Adipocyte (in vitro differentiated cells): ENCODE measurements around the gene ATXN1.

Experiments
- DNase-seq: peaks from one replicate; pipeline ENCODE4 v3.0.0-alpha.2; 2015; ENCODE audit warnings: low read depth
- H3K27me3 ChIP-seq: replicated peaks from 2 replicates; pipeline ENCODE4 v1.7.0; 2013; ENCODE audit warnings: mild to moderate bottlenecking, low read length, moderate library complexity; ENCODE audit not compliant: control insufficient read depth, insufficient read depth
- H3K36me3 ChIP-seq: 2 replicates; pipeline ENCODE4 v1.7.0; 2013; ENCODE audit warnings: low read length, mild to moderate bottlenecking, moderate library complexity; ENCODE audit not compliant: control insufficient read depth, insufficient read depth, severe bottlenecking
- H3K4me1 ChIP-seq: 2 replicates; pipeline ENCODE4 v1.7.0; 2013; ENCODE audit warnings: mild to moderate bottlenecking, low read length, moderate library complexity; ENCODE audit not compliant: control insufficient read depth, insufficient read depth
- H3K4me3 ChIP-seq: 2 replicates; pipeline ENCODE4 v1.7.0; 2013; ENCODE audit warnings: mild to moderate bottlenecking, low read length, moderate library complexity
- H3K9ac ChIP-seq: 2 replicates; pipeline ENCODE4 v1.7.0; 2013; ENCODE audit warnings: mild to moderate bottlenecking, low read length, moderate library complexity
- H3K9me3 ChIP-seq: 2 replicates; pipeline ENCODE4 v1.7.0; 2013; ENCODE audit warnings: mild to moderate bottlenecking, low read length, moderate library complexity; ENCODE audit not compliant: control insufficient read depth

The ATXN1 gene

DNA sequence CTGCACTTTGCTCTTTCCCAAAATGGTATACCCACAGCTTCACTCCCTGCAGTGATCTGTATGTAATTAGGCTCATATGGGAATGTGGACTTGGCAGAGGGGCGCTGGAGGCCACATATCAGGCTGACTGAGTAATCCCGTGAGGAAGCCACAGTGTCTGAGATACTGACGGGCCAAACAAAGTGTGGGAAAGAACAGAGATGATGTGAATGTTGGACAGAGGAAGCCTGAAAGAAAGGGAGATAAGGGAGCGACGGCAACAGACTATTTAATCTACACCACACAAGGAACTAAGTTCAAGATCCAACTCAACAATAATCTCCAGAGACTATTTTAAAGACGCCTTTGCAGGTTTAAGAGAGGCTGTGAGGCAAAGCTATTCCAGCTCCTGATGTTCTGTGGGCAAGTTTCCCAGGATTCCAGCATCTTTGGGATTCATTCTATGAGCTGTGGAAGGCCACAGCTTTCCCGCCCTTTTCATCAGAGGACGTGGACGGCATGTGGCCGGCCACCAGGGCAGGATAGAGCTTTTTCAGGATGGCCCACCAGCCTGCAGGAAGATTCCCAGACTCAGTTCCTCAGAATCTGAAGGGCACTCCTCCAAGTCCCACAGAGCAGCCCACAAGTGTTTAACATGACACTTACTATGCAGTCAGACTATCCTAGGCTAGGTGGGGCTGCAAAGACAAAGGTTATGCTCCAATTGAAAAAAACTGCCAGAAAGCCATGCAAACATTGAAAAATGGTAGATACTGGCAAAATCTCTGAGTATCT is 237.5 kb downstream of the ATXN1 start:
- Histone ChIP-seq H3K4me3 (no peak overlapping the region), H3K9ac (no peak overlapping the region), H3K36me3 (peaks cover 3% of the 10 kb centered on the region), H3K9me3 (no peaks in the 10 kb centered on the region), H3K4me1 (peaks cover 11% of the 10 kb centered on the region), H3K27me3 (no peaks in the 10 kb centered on the region)
- DNase-seq: peak; percentile 84

DNA sequence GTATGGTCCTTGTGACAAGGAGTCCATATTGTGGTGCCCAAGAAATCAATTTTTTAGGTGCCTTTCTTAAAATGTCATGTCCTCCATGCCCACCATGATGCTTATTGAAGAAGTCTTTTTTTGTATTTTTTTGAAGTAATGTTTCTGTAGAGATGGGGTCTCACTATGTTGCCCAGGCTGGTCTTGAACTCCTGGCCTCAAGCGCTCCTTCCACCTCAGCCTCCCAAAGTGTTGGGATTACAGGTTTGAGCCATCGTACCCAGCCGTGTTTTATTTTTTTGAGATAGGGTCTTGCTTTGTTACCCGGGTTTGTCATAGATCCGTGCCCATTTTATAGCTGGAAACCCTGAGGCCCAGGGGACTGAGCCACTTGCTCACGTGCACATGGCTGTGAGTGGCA is 238.3 kb downstream of the ATXN1 start:
- no peak overlapping the region for H3K4me3 ChIP-seq
- no peaks in the 10 kb centered on the region for H3K9me3 ChIP-seq
- no peaks in the 10 kb centered on the region for H3K27me3 ChIP-seq
- H3K36me3 ChIP-seq: peaks cover 3% of the 10 kb centered on the region
- H3K4me1 ChIP-seq: peaks cover 11% of the 10 kb centered on the region
- no peak for DNase-seq
- no peak overlapping the region for H3K9ac ChIP-seq

DNA sequence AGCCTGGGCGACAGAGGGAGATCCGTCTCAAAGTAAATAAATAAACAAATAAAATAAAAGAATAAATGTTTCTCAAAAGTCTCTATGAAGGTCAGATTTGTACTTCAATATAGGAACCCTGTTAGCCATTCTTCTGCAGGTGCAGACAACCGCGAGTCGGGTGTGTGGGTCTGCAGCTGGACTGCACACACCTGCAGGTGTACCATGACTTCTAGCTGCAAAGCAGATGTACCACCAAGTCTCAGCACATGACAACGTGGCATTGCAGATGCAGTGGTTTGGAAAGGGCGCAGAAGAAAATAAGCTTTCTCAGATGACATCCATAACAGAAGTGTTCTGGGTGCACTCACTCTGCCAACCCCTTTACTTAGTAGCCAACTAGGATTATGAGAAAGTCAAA is 239.7 kb downstream of the ATXN1 start:
- H3K4me1 ChIP-seq: peaks cover 11% of the 10 kb centered on the region
- no peak overlapping the region for H3K4me3 ChIP-seq
- peaks cover 3% of the 10 kb centered on the region for H3K36me3 ChIP-seq
- H3K9ac ChIP-seq: no peak overlapping the region
- no peaks in the 10 kb centered on the region for H3K27me3 ChIP-seq
- no peaks in the 10 kb centered on the region for H3K9me3 ChIP-seq
- no peak for DNase-seq

DNA sequence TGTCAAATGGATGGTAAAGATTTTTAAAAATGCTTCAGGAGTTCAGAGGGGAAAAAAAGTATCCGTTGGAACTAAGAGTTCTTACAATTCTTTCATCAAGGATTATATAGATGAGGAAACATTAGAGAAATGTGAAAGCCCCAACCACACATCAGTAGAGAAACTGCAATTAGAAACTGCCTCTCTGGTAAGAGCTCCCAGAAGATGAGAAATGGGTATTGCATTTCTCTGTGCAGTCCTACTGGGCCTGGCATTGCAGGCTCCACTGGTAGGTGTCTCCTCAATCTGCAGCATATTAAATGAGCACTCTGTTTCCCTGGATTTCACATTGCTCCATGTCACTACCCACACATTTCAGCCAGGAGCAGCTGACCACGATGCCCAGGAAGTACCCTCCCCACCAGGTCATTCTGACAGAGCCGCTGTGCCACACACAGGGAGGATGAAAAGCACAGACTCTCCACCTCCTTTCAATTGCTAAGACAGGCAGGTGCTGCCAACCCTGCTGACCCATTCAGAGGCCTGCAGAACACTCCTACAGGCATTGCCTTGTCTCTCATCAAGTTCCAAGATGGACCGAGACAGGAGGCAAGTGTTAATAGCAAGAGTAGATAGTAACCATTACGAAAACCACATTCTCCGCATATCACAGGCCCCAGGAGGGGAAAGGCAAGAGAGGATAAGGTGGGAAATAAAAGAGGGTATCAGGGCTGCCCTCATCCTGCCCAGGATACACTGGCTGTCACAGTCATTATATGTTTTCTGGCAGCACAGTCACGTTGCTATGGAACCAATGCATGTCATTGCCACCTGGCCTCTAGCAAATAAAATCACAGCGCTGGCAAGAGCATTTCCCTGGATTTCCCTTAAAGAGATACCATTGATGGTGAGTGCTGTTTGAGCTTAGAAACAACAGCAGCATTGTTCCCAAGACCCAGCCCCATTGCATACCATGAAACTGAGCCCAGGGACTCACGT is 241.7 kb downstream of the ATXN1 start:
- H3K4me1 ChIP-seq: peaks cover 11% of the 10 kb centered on the region
- no peak overlapping the region for H3K9ac ChIP-seq
- H3K27me3 ChIP-seq: no peaks in the 10 kb centered on the region
- no peak for DNase-seq
- H3K4me3 ChIP-seq: no peak overlapping the region
- no peaks in the 10 kb centered on the region for H3K9me3 ChIP-seq
- peaks cover 3% of the 10 kb centered on the region for H3K36me3 ChIP-seq

DNA sequence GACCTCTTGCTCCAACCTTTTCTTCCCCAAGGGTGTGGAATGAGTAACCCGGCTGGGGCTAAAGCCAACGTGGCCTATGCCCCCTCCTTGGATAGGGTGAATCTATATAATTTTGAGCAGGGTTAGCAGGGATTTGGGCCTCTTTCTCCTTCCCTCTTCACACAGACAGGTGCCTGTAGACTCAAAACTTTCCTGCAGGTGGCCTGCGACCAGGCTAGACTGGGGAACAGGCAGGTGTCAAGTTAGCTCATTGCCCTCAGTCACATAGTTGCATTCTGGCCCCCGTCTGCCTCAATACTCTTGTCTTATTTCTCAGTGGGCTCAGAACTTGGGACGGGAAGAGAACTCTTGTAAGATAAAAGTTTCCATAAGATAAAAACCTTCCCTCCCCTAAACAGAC is 243.0 kb downstream of the ATXN1 start:
- DNase-seq: no peak
- H3K4me1 ChIP-seq: peaks cover under 1% of the 10 kb centered on the region
- H3K9ac ChIP-seq: no peak overlapping the region
- peaks cover 3% of the 10 kb centered on the region for H3K36me3 ChIP-seq
- no peak overlapping the region for H3K4me3 ChIP-seq
- H3K9me3 ChIP-seq: no peaks in the 10 kb centered on the region
- H3K27me3 ChIP-seq: no peaks in the 10 kb centered on the region

DNA sequence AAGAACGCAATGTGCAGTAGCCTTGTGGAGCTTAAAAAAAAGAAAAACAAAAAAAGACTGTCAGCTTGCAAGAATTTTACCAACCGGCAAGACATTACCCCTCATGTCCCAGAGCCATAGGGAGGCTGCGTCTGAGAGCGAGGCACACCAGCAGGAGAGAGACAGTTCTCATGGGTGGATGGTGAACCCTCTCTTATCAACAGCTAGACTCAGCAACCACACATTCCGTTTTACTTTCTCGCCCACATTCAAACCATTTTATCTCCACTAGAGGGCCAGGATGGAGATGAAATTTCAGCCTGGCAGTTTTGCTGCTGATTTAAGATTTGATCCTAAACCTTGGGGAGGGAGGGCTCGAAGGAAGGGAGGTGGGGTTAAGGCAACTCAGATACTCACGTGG is 247.0 kb downstream of the ATXN1 start:
- DNase-seq: peak; percentile 67
- Histone ChIP-seq H3K27me3 (no peaks in the 10 kb centered on the region), H3K4me3 (no peak overlapping the region), H3K4me1 (no peaks in the 10 kb centered on the region), H3K9me3 (no peaks in the 10 kb centered on the region), H3K9ac (no peak overlapping the region), H3K36me3 (no peaks in the 10 kb centered on the region)

DNA sequence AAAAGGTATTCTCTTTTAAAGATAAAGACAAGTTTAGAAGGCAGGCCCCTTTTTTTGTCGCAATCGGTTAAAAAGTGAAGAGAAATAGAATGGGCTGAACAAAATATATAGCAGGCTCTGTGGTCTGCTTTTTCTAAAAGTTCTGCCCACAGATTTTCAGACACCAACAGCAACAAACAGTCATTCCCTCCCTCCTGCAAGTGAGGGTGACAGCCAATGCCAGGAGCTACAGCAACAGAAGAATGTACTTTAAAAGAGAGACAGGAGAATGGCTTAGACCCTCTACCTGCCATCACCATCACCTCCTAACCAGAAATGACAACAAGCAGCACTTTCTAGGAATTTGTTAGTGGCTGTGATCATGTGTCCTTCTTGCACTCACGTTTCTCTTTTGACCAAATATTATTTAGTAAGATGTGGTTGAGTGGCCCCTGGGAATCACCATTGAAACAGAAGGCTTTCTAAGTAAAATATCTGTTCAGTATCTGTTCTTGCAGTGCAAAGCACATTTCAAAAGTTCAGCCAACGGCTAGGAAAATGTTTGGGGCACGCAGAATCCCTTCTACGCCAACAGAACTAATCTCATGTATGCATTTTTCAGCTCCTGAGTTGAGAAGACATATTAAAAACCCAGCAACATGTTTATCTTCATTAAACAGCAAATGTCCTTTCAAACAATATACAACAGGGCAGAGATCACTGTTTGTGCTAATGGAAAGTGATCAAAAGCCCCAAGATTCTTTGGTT is 248.5 kb downstream of the ATXN1 start:
- DNase-seq: no peak
- Histone ChIP-seq H3K9ac (no peak overlapping the region), H3K27me3 (no peaks in the 10 kb centered on the region), H3K4me1 (no peaks in the 10 kb centered on the region), H3K9me3 (no peaks in the 10 kb centered on the region), H3K4me3 (no peak overlapping the region), H3K36me3 (no peaks in the 10 kb centered on the region)

DNA sequence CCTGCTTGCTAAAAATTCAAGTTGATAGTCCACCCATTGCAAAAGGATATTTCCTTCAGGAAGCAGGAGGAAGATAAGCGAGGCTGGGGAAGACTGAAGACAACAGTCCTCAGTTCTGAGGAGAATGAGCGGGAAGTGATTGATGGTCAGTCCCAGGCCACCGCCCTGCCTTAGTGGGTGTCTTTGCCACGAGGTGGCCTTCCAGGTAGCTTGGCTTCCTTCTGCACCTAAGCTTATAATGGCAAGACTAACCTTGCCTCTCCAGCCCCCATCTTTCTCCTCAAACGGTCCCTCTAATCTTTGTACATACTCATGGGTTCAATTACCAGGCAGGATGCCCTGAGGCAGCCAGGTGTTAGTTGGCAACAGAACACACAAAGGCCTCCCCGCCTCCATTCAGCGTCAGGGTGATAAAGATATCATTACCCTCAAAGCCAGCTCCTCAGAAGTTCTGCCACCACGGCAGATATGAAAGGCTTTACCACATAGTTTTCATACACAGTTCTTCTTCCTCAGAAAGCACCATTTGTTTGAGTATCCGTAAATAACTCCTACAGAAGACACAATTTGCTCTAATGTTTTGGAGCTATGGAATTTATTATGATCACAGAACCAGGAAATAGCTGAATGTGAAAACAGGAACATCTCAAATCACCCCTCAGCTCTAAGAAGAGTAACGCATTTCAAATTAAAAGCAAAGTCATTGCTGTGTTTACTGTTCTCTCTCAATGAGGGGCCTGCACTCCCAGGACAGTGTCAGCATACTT is 249.4 kb downstream of the ATXN1 start:
- no peaks in the 10 kb centered on the region for H3K36me3 ChIP-seq
- DNase-seq: no peak
- H3K27me3 ChIP-seq: no peaks in the 10 kb centered on the region
- H3K9me3 ChIP-seq: no peaks in the 10 kb centered on the region
- H3K9ac ChIP-seq: no peak overlapping the region
- no peak overlapping the region for H3K4me3 ChIP-seq
- H3K4me1 ChIP-seq: no peaks in the 10 kb centered on the region

DNA sequence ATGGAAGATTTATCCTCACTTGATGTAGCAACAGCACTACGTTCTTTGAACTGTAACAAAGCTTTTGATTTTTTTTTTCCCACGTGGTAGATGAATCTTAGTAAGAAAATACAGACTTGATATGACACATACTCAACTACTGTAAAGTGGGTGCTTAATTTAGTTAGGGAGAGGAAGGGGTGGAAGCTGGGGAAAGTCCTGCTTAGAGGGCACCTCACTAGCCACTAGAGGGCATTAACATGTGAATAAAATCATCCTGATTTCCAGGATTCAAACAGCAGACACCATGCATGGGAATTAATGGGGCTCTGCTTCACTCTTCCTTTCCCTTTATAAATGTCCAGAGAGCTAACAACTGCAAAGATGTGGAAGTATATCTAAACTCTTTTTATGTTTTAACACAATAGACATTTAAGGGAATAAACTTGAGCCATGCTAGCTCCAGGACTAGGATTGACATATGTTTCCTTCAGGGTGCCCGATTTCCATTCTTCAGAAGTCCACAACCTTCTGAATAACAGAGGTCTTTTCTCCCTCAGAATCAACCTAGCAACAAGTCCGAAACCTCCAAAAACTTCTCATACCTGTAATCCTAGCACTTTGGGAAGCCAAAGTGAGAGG is 250.1 kb downstream of the ATXN1 start:
- H3K36me3 ChIP-seq: no peaks in the 10 kb centered on the region
- no peak overlapping the region for H3K4me3 ChIP-seq
- no peaks in the 10 kb centered on the region for H3K9me3 ChIP-seq
- H3K27me3 ChIP-seq: no peaks in the 10 kb centered on the region
- H3K9ac ChIP-seq: no peak overlapping the region
- peak; percentile 76 for DNase-seq
- peaks cover 2% of the 10 kb centered on the region for H3K4me1 ChIP-seq

DNA sequence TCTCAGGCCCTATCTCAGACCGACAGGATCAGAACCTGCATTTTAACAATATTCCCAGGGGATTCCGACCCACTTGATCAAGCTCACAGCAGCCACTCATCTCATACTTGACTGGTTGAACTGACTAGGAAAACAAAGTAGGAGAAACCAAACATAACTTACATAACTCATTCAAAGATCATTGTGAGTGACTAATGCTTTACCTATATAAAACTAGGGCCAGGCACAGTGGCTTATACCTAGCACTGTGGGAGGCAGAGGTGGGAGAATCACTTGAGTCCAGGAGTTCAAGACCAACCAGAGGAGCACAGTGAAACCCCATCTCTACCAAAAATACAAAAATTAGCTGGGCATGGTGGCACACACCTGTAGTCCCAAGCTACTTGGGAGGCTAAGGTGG is 251.0 kb downstream of the ATXN1 start:
- no peak for DNase-seq
- Histone ChIP-seq H3K36me3 (no peaks in the 10 kb centered on the region), H3K4me3 (no peak overlapping the region), H3K9me3 (no peaks in the 10 kb centered on the region), H3K27me3 (no peaks in the 10 kb centered on the region), H3K9ac (no peak overlapping the region), H3K4me1 (peaks cover 11% of the 10 kb centered on the region)
